ENCODE results near the gene IKZF5.

DNA sequence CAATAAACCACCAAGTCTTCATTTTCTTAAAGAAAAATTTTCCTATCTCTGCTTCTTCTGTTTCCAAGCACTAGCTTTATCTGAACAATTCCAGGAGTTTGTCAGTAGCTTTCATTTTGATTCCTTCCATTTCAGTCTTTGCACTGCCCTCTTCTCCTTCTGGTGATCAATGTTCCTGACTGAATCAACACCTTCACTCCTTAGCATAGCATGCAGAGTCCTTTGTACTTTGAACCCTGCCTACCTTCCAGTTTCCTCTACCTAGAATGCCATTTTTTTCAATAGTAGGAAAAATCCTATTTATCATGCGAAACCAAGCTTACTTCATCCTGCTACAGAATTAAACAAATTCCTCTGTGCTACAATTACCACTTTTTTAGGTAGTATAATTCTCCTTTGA is 52.7 kb downstream of the IKZF5 start:
- TF ChIP-seq CTCF (IDR thresholded peaks at IDR 0.05) (no peak), POLR2A (IDR thresholded peaks at IDR 0.05) (no peak)

Data from lower leg skin (tissue), 3 donors.